NCI-H2196 (cell line): ENCODE results near the gene RING1.

Experiments used
- DNase-seq: peaks from one replicate; lab custom pipeline; 2025; ENCODE audit not compliant: unreplicated experiment; lab: John Stamatoyannopoulos, UW

RING1 gene

GRCh38 chr6:33208091-33208967, at the start of gene RING1:
RING1 (plus strand) TSS chr6:33208500; CDS start chr6:33208823, 323 bp downstream.
- DNase-seq: peak; percentile 86

GRCh38 chr6:33160096-33160495, 48.2 kb upstream of the RING1 start:
- no peak for DNase-seq

- peak; percentile 92 for DNase-seq
These were observed 47.5 kb upstream of the RING1 start for GRCh38 chr6:33160728-33161344.

- DNase-seq: peak; percentile 85
These were observed 46.7 kb upstream of the RING1 start for GRCh38 chr6:33161354-33162331.

- no peak for DNase-seq
These were observed 44.8 kb upstream of the RING1 start for GRCh38 chr6:33163540-33163939.

GRCh38 chr6:33164176-33164575, 44.1 kb upstream of the RING1 start:
- no peak for DNase-seq

- DNase-seq: no peak
These were observed 43.5 kb upstream of the RING1 start for GRCh38 chr6:33164665-33165373.

GRCh38 chr6:33165581-33166258, 42.6 kb upstream of the RING1 start:
- DNase-seq: no peak

GRCh38 chr6:33166363-33166762, 41.9 kb upstream of the RING1 start:
- no peak for DNase-seq

GRCh38 chr6:33166811-33167210, 41.5 kb upstream of the RING1 start:
- DNase-seq: no peak

GRCh38 chr6:33167374-33168283, 40.7 kb upstream of the RING1 start:
- DNase-seq: no peak

GRCh38 chr6:33168284-33168601, 40.1 kb upstream of the RING1 start:
- no peak for DNase-seq

- DNase-seq: no peak
These were observed 39.7 kb upstream of the RING1 start for GRCh38 chr6:33168639-33169038.

- no peak for DNase-seq
These were observed 38.8 kb upstream of the RING1 start for GRCh38 chr6:33169291-33170175.

GRCh38 chr6:33170176-33171015, 37.9 kb upstream of the RING1 start:
- DNase-seq: no peak

- no peak for DNase-seq
These were observed 37.1 kb upstream of the RING1 start for GRCh38 chr6:33171016-33171879.
